Loucy (cell line): ENCODE results near the gene RUNDC3A.

Source experiments
- H2AFZ ChIP-seq: fragments of 200-600 bp; sonication (generic); 2 replicates; pipeline ENCODE4 v1.6.0; 2016; ENCODE audit warnings: antibody characterized with exemption, mild to moderate bottlenecking, low read length, moderate library complexity
- H3F3A ChIP-seq: fragments of 200-600 bp; 2 replicates; pipeline ENCODE4 v1.6.0; 2016; ENCODE audit warnings: antibody characterized with exemption, low read depth, mild to moderate bottlenecking
- H3K27me3 ChIP-seq: fragments of 200-600 bp; sonication (generic); 2 replicates; pipeline ENCODE4 v1.6.1; 2014; ENCODE audit warnings: low read length, mild to moderate bottlenecking; ENCODE audit not compliant: insufficient read depth, poor library complexity, severe bottlenecking
- H3K36me3 ChIP-seq: fragments of 200-600 bp; sonication (generic); 2 replicates; pipeline ENCODE4 v1.6.1; 2016; ENCODE audit warnings: low read length; ENCODE audit not compliant: insufficient read depth
- H3K4me1 ChIP-seq: fragments of 200-600 bp; sonication (generic); 2 replicates; pipeline ENCODE4 v1.5.1; 2014; ENCODE audit warnings: low read length, mild to moderate bottlenecking; ENCODE audit not compliant: insufficient read depth, poor library complexity, severe bottlenecking
- H3K4me2 ChIP-seq: fragments of 200-600 bp; sonication (generic); 2 replicates; pipeline ENCODE4 v1.6.0; 2014; ENCODE audit warnings: antibody characterized with exemption, low read length, low read depth, mild to moderate bottlenecking; ENCODE audit not compliant: poor library complexity, severe bottlenecking
- H3K4me3 ChIP-seq: fragments of 200-600 bp; sonication (generic); 2 replicates; pipeline ENCODE4 v1.5.1; 2014; ENCODE audit warnings: low read length, mild to moderate bottlenecking, mixed read lengths; ENCODE audit not compliant: poor library complexity, severe bottlenecking
- H3K79me2 ChIP-seq: fragments of 200-600 bp; sonication (generic); 2 replicates; pipeline ENCODE4 v1.6.1; 2014; ENCODE audit warnings: low read length; ENCODE audit not compliant: insufficient read depth
- H3K9ac ChIP-seq: fragments of 200-600 bp; sonication (generic); 2 replicates; pipeline ENCODE4 v1.6.0; 2014; ENCODE audit warnings: mild to moderate bottlenecking, low read depth, low read length, moderate library complexity; ENCODE audit not compliant: poor library complexity, severe bottlenecking
- H3K9me2 ChIP-seq: fragments of 200-600 bp; sonication (generic); replicated peaks from 2 replicates; pipeline ENCODE4 v1.6.1; 2016; ENCODE audit warnings: low read depth, low read length, mixed read lengths
- H3K9me3 ChIP-seq: fragments of 200-600 bp; sonication (generic); 2 replicates; pipeline ENCODE4 v1.6.1; 2014; ENCODE audit warnings: mild to moderate bottlenecking, antibody characterized with exemption, low read length, low read depth; ENCODE audit not compliant: insufficient read depth
- H4K20me1 ChIP-seq: fragments of 200-600 bp; sonication (generic); 2 replicates; pipeline ENCODE4 v1.6.0; 2014; ENCODE audit warnings: antibody characterized with exemption, low read length, mild to moderate bottlenecking; ENCODE audit not compliant: insufficient read depth, poor library complexity, severe bottlenecking
- EZH2phosphoT487 ChIP-seq: fragments of 200-600 bp; IDR thresholded peaks from 2 replicates; pipeline ENCODE4 v1.6.1; 2018; ENCODE audit warnings: antibody characterized with exemption, mild to moderate bottlenecking, moderate library complexity, borderline replicate concordance
- TF ChIP-seq, protein P1 (sequence below): fragments of 200-600 bp; sonication (generic); conservative IDR thresholded peaks from 2 replicates; pipeline ENCODE4 v1.5.1; 2014; ENCODE audit warnings: mild to moderate bottlenecking, antibody characterized with exemption, low read length

The RUNDC3A gene

DNA sequence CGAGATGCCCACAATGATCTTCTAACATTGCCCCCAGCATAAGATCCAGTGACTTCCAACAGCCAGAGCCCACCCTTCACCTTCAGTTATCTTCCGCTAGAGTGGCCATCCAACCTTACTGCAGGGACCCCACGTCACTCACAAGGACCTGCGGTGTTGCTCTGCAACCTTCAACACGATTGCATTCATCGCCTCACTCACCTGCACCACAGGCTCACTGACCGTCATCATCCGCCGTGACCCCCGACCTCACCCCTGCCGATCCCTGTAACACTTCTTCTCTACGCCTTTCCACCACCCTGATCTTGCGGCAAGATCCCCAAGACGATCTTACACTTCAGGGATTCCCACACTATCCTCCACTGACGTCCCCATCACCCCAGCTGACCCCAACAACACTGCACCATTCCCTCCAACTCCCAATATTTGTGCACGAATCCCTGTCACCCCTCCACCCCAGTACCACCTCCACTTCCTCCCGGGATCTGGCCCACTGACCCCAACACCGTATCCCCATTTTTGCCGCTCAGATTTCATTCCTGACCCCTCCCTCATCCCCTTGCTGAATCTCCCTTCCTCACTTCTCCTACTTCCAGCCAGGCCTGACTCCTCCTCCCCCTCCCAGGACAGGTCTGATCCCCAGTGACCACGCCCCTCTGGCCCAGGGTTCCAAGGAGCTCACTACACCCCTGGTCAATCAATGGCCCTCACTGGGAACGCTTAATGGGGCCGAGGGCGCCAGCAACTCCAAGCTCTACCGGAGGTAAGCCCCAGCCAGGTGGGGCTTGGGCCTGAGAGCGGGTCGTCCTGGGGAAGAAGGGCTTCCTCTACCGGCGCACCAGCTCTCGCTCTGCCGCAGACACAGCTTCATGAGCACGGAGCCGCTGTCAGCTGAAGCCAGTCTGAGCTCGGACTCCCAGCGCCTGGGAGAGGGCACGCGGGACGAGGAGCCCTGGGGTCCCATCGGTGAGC is 7.6 kb downstream of the RUNDC3A start:
- no peaks in the 10 kb centered on the region for H3K4me1 ChIP-seq
- no peak overlapping the region for H3K4me3 ChIP-seq

DNA sequence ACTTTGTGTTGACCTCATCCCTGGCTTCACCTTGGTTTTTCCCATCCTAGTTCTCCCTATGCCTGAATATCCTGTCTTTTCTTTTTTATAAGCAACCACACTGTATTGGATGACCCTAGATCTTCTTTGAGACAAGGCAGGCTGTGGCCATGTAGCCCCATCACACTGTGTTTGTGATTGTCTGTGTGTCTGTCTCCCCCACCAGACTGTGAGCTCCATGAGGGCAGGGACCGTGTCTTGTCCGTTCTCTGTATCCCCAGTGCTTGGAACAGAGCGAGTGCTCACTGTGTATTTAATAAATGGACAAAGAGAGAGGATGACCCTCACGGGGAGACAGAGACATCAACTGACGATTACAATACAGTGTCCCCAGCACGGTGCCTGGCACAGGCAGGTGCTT is 9.1 kb downstream of the RUNDC3A start:
- Histone ChIP-seq H3K36me3 (peaks cover 9% of the 10 kb centered on the region; the same call in 1 of the 2 replicates), H3K9me3 (no peaks in the 10 kb centered on the region), H3K9me2 (no peaks in the 10 kb centered on the region), H3K4me3 (no peak overlapping the region), H3K9ac (no peak overlapping the region), H4K20me1 (no peaks in the 10 kb centered on the region), H2AFZ (no peak overlapping the region), H3K4me2 (no peak overlapping the region), H3F3A (no peaks in the 10 kb centered on the region), H3K79me2 (no peaks in the 10 kb centered on the region), H3K4me1 (no peaks in the 10 kb centered on the region), H3K27me3 (no peaks in the 10 kb centered on the region)
- TF ChIP-seq, protein P1, sequence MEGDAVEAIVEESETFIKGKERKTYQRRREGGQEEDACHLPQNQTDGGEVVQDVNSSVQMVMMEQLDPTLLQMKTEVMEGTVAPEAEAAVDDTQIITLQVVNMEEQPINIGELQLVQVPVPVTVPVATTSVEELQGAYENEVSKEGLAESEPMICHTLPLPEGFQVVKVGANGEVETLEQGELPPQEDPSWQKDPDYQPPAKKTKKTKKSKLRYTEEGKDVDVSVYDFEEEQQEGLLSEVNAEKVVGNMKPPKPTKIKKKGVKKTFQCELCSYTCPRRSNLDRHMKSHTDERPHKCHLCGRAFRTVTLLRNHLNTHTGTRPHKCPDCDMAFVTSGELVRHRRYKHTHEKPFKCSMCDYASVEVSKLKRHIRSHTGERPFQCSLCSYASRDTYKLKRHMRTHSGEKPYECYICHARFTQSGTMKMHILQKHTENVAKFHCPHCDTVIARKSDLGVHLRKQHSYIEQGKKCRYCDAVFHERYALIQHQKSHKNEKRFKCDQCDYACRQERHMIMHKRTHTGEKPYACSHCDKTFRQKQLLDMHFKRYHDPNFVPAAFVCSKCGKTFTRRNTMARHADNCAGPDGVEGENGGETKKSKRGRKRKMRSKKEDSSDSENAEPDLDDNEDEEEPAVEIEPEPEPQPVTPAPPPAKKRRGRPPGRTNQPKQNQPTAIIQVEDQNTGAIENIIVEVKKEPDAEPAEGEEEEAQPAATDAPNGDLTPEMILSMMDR, result no peak
- no peak for TF ChIP-seq EZH2phosphoT487

More for the DNA sequence above, 7.6 kb downstream of the RUNDC3A start:
- no peaks in the 10 kb centered on the region for H4K20me1 ChIP-seq
- no peaks in the 10 kb centered on the region for H3K9me2 ChIP-seq
- no peaks in the 10 kb centered on the region for H3K79me2 ChIP-seq
- no peaks in the 10 kb centered on the region for H3F3A ChIP-seq
- no peak overlapping the region for H3K9ac ChIP-seq
- peaks cover 9% of the 10 kb centered on the region; the same call in 1 of the 2 replicates for H3K36me3 ChIP-seq
- no peaks in the 10 kb centered on the region for H3K9me3 ChIP-seq
- TF ChIP-seq, protein P1, result no peak
- no peak for TF ChIP-seq EZH2phosphoT487
- H2AFZ ChIP-seq, result no peak overlapping the region
- no peak overlapping the region for H3K4me2 ChIP-seq
- no peaks in the 10 kb centered on the region for H3K27me3 ChIP-seq

DNA sequence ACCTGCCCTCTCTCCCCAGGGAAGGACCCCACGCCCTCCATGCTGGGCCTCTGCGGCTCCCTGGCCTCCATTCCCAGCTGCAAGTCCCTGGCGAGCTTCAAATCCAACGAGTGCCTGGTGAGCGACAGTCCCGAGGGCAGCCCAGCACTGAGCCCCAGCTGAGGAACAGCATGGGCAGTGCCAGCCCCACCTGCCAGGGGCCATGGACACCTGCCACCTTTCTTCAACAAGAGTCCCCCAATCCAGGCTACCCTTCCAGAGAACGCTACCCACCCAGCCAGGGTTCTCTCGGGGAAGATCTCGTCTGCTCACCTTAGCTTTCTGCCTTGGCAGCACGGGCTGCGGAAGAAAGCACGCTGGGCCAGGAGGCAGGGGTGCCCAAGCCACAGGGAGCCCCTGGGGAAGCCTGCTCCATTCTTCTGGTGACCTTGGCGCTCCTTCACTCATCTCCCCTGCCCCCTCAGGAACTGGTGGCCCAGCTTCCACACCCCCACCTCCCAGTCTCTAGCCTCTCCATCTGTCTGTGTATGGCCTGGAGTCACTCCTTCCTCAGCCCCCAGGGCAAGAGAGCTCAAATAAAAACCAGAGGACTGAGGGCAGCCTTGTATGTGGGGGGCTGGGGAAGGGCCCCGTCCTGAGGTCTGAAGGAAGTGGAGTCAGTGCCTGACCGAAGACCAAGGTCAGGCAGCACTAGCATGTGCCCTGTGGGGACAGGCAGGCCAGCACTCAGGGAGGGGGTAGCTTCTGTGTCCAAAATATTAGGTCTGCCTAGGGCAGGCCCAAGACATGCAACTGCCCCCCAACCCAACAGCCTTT is 9.9 kb downstream of the RUNDC3A start:
- Histone ChIP-seq H3K36me3 (peaks cover 9% of the 10 kb centered on the region; the same call in 1 of the 2 replicates), H2AFZ (no peak overlapping the region), H3K9me2 (no peaks in the 10 kb centered on the region), H3K27me3 (no peaks in the 10 kb centered on the region), H3K4me2 (no peak overlapping the region), H3K4me3 (no peak overlapping the region), H3K9ac (no peak overlapping the region), H4K20me1 (no peaks in the 10 kb centered on the region), H3K79me2 (no peaks in the 10 kb centered on the region), H3K4me1 (no peaks in the 10 kb centered on the region), H3K9me3 (no peaks in the 10 kb centered on the region), H3F3A (no peaks in the 10 kb centered on the region)
- no peak for TF ChIP-seq EZH2phosphoT487
- TF ChIP-seq, protein P1, result no peak
